Measurements from ENCODE around the gene SMIM30.

DNA sequence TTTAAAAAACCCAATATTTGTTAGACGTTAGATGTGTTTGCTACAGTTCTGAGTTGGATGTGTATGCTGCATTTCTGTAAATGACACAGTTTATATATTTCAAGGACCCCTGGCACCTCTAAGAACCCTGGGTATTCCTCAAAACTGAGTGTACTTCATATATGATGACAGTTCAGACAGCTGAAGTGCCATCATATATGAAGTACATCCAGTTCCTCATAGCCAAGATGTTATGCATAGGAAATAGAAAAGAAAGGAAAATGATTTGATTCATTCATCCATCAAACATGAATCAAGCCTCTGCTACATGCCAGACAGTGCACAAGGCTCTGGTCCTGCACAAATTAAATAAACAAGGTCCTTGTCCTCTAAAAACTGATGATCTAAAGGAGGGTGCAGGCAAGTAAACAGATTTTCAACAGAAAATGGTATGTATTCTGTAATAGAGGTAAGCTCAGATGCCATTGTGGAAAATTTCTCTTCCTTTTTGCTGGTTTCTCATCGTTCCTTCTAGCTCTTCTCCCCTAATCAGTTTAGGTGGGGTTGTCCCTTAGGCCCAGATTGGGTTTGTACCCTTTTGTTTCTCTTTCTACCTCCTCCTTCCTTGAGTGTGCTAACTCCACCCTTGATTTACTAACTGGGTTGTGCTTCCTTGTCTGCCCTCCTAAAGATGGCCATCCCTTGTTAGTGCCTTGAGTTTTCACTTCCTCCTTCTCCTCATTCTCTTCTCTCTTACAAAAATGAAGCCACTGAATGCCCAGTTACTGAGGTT is 25.3 kb upstream of the SMIM30 start:
- TF ChIP-seq EZH2phosphoT487 (IDR thresholded peaks at IDR 0.05; ENCODE audit: insufficient read depth, low read depth) (no peak), EZH2 (IDR thresholded peaks at IDR 0.05; ENCODE audit: insufficient read depth, poor library complexity, severe bottlenecking) (no peak)

All from GM23248 (cell line).